ENCODE results near the gene TBC1D16. TPM values are rescaled to one million over a fixed set of nuclear protein-coding genes. Genes with fewer than 3 reads are reported as not detected.

TBC1D16 gene
- total RNA-seq, 1 experiment from 2014 or later: 96.1 TPM

- no peak for TF ChIP-seq AFF4 (CRISPR knock-in tag; IDR thresholded peaks at IDR 0.05; ENCODE audit: borderline replicate concordance)
- TF ChIP-seq ZNF138 (CRISPR knock-in tag; conservative IDR thresholded peaks at IDR 0.05): no peak
- TF ChIP-seq ZNF416 (CRISPR knock-in tag; IDR thresholded peaks at IDR 0.05): no peak
- TF ChIP-seq ZNF396 (CRISPR knock-in tag; IDR thresholded peaks at IDR 0.05; ENCODE audit: borderline replicate concordance): no peak
Observed at GRCh38 chr17:79950306-79950705, 85.4 kb downstream of the TBC1D16 start (continued).

- peak overlapping the region; percentile 100 for H3K27ac Mint-ChIP-seq
- H3K9me3 Mint-ChIP-seq: no peaks in the 10 kb centered on the region
- POLR2A ChIA-PET: interaction anchor here (0.6 to 2.5 kb wide), 7 partner anchors 19 to 153 kb away, joined by 3 to 9 read pairs (median 4); partner anchors contain the start of genes CBX4 and CBX8
- H3K27me3 Mint-ChIP-seq (ENCODE audit: low read depth): no peaks in the 10 kb centered on the region
- peaks cover 67% of the 10 kb centered on the region for H3K4me1 Mint-ChIP-seq
- CTCF ChIA-PET: interaction anchor here (0.6 to 8.0 kb wide), 17 partner anchors 13 to 208 kb away, joined by 3 to 71 read pairs (median 5); partner anchors contain the start of genes CBX4 and GAA
- peaks cover 11% of the 10 kb centered on the region; the same call in 1 of the 2 replicates for H3K36me3 Mint-ChIP-seq
- DNase-seq (ENCODE audit: low spot score) (peak; percentile 82), ATAC-seq (peak; percentile 25)
- H3K4me3 Mint-ChIP-seq: peak overlapping the region; percentile 68
- peak; percentile 51; the same call in 1 of the 2 replicates for TF ChIP-seq USF1 (CRISPR knock-in tag; IDR thresholded peaks at IDR 0.05)
- TF ChIP-seq GRHL2 (CRISPR knock-in tag; IDR thresholded peaks at IDR 0.05; ENCODE audit: insufficient replicate concordance, severe bottlenecking): no peak
- TF ChIP-seq FOXJ3 (CRISPR knock-in tag; IDR thresholded peaks at IDR 0.05; ENCODE audit: borderline replicate concordance): no peak
- peak; percentile 18; the same call in 1 of the 2 replicates for TF ChIP-seq FOXK1 (CRISPR knock-in tag; IDR thresholded peaks at IDR 0.05)
- no peak for TF ChIP-seq GTF2I (CRISPR knock-in tag; conservative IDR thresholded peaks at IDR 0.05)
- no peak for TF ChIP-seq ZNF219 (CRISPR knock-in tag; IDR thresholded peaks at IDR 0.05; ENCODE audit: borderline replicate concordance)
- no peak for TF ChIP-seq E2F4 (CRISPR knock-in tag; IDR thresholded peaks at IDR 0.05; ENCODE audit: borderline replicate concordance, low read depth)
- no peak for TF ChIP-seq ZNF232 (CRISPR knock-in tag; IDR thresholded peaks at IDR 0.05)
- 0 out of 2 replicates have a peak, but pooled peaks have one; percentile 58 for TF ChIP-seq ZBTB21 (CRISPR knock-in tag; IDR thresholded peaks at IDR 0.05; ENCODE audit: borderline replicate concordance)
- TF ChIP-seq PREB (CRISPR knock-in tag; IDR thresholded peaks at IDR 0.05; ENCODE audit: borderline replicate concordance): no peak
- no peak for TF ChIP-seq ARID4B (CRISPR knock-in tag; IDR thresholded peaks at IDR 0.05; ENCODE audit: borderline replicate concordance)
- TF ChIP-seq NFATC4 (CRISPR knock-in tag; IDR thresholded peaks at IDR 0.05): no peak
- no peak for TF ChIP-seq ERG (CRISPR knock-in tag; IDR thresholded peaks at IDR 0.05)
- TF ChIP-seq CDX4 (CRISPR knock-in tag; IDR thresholded peaks at IDR 0.05; ENCODE audit: borderline replicate concordance): no peak
- no peak for TF ChIP-seq USF2 (CRISPR knock-in tag; IDR thresholded peaks at IDR 0.05)
Observed at GRCh38 chr17:79949656-79950209, 85.9 kb downstream of the TBC1D16 start.
